ENCODE results near the gene GOLGA6L22.
A peak's percentile ranks its signal among the peaks of the same experiment; 100 is the strongest.
"Not testable (repeated sequence)": the region's sequence is repeated elsewhere in the genome, so short reads cannot be mapped to it uniquely, and the experiment has no call there.

Gene GOLGA6L22

GRCh38 chr15:22458603-22459002 lies at the start of gene GOLGA6L22:
Gene GOLGA6L22 (plus strand): TSS chr15:22458903. CDS start chr15:22458994, 91 bp downstream.
- DNase-seq (ENCODE audit: low spot score): not testable (repeated sequence)

- DNase-seq (ENCODE audit: low spot score): not testable (repeated sequence)
Measured at GRCh38 chr15:22417288-22417687, 41.4 kb upstream of the GOLGA6L22 start.

DNA sequence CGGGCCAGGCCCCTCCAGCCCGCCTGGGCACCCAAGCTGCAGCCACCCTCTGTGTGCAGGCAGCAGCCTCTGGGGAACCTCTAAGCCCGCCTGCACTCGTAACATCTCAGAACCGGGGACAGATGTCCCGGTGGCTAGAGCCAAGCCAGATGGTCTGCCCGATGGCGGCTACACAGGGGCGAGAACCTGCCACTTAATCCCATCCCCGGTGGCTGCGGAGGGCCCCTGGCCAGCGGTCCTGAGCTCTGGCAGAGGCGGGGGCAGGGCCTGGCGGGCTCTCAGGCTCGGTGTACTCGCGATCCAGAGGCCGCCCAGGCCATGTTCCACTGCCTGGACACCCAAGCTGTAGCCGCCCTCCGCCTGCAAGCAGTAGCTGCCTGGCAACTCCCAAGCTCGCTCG lies 40.9 kb upstream of the GOLGA6L22 start:
- DNase-seq (ENCODE audit: low spot score): not testable (repeated sequence)

DNA sequence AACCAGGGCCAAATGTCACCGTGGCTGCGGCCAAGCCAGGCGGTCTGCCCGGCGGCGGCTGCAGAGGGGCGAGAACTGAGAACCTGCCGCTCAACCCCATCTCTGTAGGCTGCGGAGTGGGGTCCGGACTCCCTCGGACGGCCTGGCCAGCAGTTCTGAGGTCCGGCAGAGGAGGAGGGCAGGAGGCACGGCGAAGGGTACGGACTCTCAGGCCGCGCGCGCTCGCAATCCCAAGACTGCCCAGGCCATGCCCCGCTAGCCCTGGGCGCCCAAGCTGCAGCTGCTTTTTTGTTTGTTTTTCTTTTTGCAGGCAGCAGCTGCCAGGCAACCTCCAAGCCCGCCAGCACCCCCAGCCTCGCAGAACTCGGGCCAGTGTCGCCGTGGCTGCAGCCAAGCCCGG lies 40.5 kb upstream of the GOLGA6L22 start:
- DNase-seq (ENCODE audit: low spot score): not testable (repeated sequence)

- not testable (repeated sequence) for DNase-seq (ENCODE audit: low spot score)
Measured at GRCh38 chr15:22418666-22419065, 40.0 kb upstream of the GOLGA6L22 start.

DNA sequence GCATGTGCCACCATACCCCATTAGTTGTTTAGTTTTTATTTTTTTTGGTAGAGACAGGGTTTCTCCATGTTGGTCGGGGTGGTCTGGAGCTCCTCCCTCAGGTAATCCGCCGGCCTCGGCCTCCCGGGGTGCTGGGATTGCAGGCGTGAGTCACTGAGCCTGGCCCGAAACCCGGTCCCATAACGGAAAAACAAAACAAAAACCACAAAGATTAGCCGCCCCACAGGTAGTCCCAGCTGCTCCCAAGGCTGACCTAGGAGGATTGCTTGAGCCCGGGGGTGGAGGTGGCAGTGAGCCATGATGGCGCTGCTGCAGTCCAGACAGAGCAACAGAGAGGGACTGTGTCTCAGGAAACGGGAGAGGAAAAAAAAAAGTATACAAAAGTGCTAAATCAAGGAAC lies 38.4 kb upstream of the GOLGA6L22 start:
- not testable (repeated sequence) for DNase-seq (ENCODE audit: low spot score)

- not testable (repeated sequence) for DNase-seq (ENCODE audit: low spot score)
Measured at GRCh38 chr15:22429426-22429825, 29.3 kb upstream of the GOLGA6L22 start.

- DNase-seq (ENCODE audit: low spot score): not testable (repeated sequence)
Measured at GRCh38 chr15:22431687-22432086, 27.0 kb upstream of the GOLGA6L22 start.

- DNase-seq (ENCODE audit: low spot score): peak; percentile 0
Measured at GRCh38 chr15:22494490-22495113, 35.9 kb downstream of the GOLGA6L22 start.

DNA sequence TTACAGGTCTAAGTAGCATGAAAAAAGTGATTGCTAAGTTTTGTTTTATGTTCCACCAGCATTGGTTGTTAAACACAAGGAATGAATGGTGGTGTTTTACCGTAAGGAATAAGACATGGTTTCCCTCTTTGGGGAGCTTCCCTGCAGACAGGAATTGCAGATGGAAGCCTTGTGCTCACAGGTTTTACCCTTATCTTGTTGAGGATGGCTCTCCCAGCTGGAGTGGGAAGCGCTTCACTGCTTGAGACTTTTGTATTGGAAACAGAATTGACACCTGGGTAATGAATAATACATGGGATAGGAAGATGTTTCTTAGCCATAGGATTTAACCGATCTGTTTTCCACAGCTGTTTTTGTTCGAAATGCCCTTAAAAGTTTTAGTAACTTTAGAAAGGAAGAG lies 38.5 kb downstream of the GOLGA6L22 start:
- DNase-seq (ENCODE audit: low spot score): not testable (repeated sequence)

GRCh38 chr15:22498220-22498925 lies 39.7 kb downstream of the GOLGA6L22 start:
- DNase-seq (ENCODE audit: low spot score): not testable (repeated sequence)

DNA sequence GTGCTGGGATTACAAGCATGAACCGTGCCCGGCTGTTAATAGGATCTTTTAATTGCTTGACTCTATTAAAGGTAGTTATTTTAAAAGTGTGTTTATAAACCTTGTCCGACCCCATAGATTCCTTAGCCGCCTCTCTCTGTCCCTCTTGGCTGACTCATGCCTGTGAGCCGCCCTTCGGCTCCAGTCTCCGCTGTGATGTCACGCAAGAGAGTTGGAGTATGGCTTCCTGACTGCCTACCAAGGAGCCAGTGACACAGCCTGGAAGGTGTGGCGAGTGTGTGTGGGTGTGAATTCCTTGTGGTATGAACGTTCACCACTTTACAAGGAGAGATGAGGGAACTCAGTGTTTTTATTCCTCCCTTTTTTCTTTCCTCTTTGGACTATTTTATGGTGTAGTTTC lies 43.6 kb downstream of the GOLGA6L22 start:
- not testable (repeated sequence) for DNase-seq (ENCODE audit: low spot score)

GRCh38 chr15:22506959-22507358 lies 48.3 kb downstream of the GOLGA6L22 start:
- not testable (repeated sequence) for DNase-seq (ENCODE audit: low spot score)

GRCh38 chr15:22516140-22516539 lies 57.4 kb downstream of the GOLGA6L22 start:
- not testable (repeated sequence) for DNase-seq (ENCODE audit: low spot score)

All from RKO (cell line).